GM18507 (cell line): ENCODE data around the gene SIL1.

ENCODE experiments used
- DNase-seq: peaks from one replicate; pipeline ENCODE4 v3.0.0; 2011; ENCODE audit warnings: low read depth; ENCODE audit not compliant: insufficient read length; ENCODE audit errors: extremely low spot score
- FAIRE-seq: peaks from 2 replicates; lab custom pipeline; 2011; peaks lifted over from hg19 to GRCh38; lab: Jason Lieb, UNC

SIL1 gene

DNA sequence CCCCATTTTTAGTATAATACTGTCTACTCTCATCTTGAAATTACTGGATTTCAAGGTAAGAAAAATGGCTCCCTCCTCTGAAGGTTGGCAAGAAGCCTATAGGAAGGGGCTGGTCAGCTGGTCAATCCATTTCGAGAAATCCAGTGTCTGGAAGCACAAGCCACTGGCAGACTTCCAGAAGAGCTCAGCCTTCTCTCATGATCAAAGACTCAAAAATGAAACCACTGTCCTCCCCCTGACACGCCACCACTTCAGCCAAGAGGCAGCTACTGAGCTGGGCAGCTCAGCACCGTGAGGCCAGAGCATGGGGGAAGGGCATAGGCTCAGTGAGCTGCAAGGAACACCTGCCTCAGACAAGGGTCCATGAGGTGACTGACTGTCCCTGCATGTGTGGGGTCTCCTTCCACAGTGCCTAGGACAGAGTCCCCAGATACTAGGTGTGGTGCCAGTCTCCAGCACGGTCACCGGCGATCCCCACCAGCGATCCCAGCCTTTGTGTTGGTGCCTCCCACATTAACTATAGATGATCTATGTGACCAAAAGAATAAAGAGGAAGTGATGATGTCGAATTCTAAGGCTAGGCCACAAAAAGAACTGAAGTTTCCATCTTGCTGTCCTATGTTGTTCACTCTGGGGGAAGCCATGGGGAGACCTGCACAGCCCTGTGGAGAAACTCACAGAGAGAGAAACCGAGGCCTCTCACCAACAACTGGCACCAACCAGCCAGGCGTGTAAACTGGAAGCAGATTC is 222.9 kb downstream of the SIL1 start:
- DNase-seq, result no peak
- FAIRE-seq, result no peak

GRCh38 chr5:138974227-138975063 is 223.7 kb downstream of the SIL1 start:
- DNase-seq (no peak), FAIRE-seq (no peak)

DNA sequence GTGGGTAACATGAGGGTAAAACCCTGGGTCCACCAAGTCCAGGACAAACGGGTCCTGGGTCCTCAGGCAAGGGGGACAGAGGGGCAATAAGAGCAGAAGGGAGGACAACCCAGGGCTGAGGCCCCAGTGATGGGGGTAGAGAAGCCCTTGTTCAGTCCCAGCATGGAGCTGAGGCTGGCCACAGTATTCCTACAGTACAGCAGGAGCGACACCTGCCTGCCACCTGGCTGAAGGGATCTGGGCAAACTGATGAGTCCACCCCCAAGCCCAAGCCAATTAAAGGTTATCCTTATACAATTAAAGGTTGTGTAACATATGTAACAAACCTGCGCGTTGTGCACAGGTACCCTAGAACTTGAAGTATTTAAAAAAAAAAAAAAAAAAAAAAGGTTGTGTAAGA is 225.3 kb downstream of the SIL1 start:
- FAIRE-seq (no peak), DNase-seq (no peak)

DNA sequence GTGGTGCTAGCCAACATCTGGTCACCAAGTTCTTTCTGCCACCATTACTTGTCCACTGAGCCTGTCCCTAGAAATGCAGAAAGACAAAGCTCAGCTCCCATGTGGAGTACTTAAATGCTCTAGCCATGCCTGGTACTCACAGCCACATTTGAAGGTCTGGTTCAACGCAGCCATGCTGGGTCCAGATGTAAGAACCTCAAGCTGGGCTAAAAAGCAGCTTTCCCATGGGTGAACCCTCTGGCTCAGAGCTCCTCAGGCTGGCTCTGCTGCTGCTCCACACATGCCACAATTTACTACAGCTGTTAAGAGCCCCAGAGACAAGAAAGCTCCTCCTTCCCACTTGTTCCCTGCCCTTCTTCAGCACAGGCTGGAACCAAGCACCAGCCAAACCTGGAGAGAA is 225.9 kb downstream of the SIL1 start:
- no peak for FAIRE-seq

GRCh38 chr5:138969323-138970002 is 228.7 kb downstream of the SIL1 start:
- no peak for FAIRE-seq
- no peak for DNase-seq

More for the DNA sequence above, 225.9 kb downstream of the SIL1 start:
- DNase-seq, result no peak

DNA sequence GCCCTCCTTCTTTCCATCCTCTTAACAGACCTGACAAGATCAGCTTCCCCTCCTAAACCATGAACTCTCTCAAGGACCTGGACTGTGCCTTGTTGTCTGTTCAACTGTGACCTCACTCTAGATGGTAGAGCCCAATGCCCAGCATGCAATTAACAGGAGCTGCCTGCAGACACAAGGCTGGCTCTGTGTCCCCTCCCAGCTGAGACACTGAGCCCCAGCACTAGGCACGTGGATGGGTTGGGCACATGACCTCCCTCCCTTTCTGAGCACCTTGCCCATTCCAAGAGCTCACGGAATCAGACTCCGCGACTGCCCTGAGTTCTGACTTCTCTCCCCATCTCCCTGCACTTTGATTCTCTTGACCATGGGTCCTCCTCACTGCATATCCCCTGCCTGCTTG is 229.6 kb downstream of the SIL1 start:
- no peak for FAIRE-seq
- DNase-seq, result no peak

DNA sequence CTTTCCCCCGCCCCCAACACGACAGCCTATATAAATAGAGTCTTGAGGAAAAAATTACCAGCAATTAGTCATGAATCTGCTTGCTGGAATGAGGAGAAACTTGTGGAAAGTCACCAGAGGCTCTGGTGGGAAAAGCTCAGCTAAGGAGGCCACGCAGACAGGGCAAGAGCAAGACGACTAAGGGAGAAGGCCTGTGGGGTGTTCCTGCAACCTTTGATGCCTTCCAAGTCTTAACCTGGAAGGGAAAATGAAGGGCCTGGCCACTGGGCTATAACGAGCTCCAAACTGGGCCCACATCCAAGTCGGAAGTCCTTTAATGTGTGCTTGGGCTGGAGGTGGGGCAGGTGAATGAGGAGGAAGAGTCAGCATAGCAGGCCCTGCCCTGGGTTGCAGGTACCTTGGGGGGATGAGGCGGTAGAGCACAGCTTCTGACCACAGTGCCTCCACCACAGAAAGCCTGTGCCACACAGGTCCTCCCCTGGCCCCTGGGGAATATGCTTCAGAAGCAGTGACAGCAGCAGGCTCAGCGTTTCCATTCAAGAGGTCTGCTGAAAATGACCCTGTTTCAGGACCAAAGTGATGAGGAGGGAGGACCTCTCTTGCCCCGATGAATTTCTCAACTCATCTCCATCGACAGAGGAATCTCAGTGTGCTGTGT is 230.2 kb downstream of the SIL1 start:
- DNase-seq, result no peak
- no peak for FAIRE-seq

DNA sequence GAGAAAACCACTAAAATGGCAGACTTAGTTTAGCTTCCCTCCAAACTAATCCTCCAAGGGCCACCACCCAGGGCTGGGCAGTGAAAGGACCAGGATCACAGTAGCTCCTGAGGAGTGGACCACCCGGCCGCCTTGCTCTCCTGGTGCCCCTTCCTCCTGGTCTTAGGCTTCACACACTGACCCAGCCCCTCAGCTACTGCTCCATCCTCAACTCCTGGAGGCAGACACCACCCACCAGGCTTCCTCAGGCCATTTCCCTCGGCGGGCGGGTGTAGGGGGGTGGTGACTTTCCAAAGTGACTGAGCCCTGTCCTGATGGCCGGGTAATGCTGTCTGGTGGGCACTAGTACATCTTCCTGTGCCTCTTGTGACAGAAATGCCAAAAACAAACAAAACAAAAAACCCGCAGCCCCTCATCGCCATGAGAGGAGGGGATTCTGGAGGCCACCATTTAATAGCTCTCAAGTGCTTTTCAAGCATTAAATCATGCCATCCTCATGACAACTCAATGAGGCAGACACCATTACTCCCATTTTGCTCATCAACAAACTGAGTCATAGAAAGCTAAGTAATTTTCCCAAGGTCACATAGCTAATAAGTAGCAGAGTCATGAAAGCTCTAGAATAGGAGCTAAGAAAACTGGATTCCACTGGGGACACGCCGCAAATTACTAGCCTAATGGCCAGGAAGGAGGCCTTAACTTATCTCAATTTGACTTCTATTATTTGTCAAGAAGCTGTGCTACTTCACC is 231.8 kb downstream of the SIL1 start:
- DNase-seq, result no peak
- no peak for FAIRE-seq

GRCh38 chr5:138965626-138966025 is 232.5 kb downstream of the SIL1 start:
- DNase-seq, result no peak
- FAIRE-seq, result no peak

- no peak for DNase-seq
Observed at GRCh38 chr5:138964647-138965201, 233.4 kb downstream of the SIL1 start.

GRCh38 chr5:138963763-138964371 is 234.3 kb downstream of the SIL1 start:
- no peak for DNase-seq
- no peak for FAIRE-seq

More at GRCh38 chr5:138964647-138965201, 233.4 kb downstream of the SIL1 start:
- FAIRE-seq, result no peak

- FAIRE-seq, result no peak
- no peak for DNase-seq
Observed at GRCh38 chr5:138962614-138963370, 235.4 kb downstream of the SIL1 start.

- FAIRE-seq, result no peak
- DNase-seq, result no peak
Observed at GRCh38 chr5:138961729-138962128, 236.4 kb downstream of the SIL1 start.

- DNase-seq (no peak), FAIRE-seq (no peak)
Observed at GRCh38 chr5:138961221-138961620, 236.9 kb downstream of the SIL1 start.

GRCh38 chr5:138960145-138960692 is 237.9 kb downstream of the SIL1 start:
- no peak for FAIRE-seq
- no peak for DNase-seq

DNA sequence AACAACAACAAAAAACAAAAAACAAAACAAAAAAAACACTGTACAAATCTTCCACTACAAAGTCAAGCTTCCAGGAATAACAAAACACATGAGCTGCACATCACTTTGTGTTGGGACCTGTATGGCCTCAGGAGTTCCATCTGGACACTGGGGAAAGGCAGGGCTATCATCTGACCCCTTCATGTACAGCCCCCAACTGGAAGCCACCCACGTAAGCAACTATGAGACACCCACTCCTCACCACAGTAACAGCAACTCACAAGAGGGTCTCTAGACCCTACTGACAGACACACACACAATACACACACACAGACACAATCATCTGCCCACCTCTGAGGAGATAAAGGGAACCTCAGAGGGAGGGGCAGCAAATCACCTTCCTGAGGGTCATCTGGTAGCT is 241.4 kb downstream of the SIL1 start:
- DNase-seq (no peak), FAIRE-seq (no peak)

DNA sequence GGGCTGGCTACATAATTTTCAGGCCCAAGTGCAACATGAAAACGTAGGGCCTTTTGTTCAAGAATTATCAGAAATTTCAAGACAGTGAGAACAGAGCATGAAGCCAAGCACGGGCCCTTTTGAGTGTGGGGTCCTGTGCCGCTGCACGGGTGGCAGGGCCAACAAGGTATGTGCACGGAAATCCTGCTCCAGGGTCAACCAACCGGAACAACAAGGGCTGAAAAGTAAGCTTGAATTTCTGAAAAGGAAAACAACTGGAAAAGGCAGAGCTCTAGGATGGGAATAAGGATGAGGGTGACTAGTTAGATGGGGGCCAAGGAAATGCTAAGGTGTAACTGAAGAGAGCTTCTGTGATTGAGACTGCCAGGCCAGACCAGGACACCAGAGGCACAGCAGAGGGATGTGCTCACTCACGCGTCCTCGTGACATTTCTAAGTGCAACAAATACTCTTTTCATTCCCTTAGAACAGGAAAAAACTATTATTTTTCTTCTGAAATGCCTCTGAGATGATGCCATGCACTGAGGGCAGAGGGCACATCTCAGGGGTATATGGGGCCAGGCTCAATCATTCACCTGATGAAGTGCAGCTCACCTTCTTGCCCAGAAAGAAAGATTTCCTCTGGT is 242.4 kb downstream of the SIL1 start:
- FAIRE-seq, result no peak

More for the DNA sequence above, 242.4 kb downstream of the SIL1 start:
- no peak for DNase-seq
